MM.1S (cell line): ENCODE data around the gene FAM217A.

Experiments
- DNase-seq: peaks from one replicate; pipeline ENCODE4 v3.0.0-alpha.2; 2015
- H2AFZ ChIP-seq: fragments of 300-600 bp; sonication (generic); 2 replicates; pipeline ENCODE4 v1.6.0; 2016; ENCODE audit warnings: antibody characterized with exemption, low read length
- H3F3A ChIP-seq: fragments of 300-600 bp; sonication (generic); 2 replicates; pipeline ENCODE4 v1.6.1; 2016; ENCODE audit warnings: mild to moderate bottlenecking, antibody characterized with exemption, low read length, moderate library complexity, mixed read lengths; ENCODE audit not compliant: insufficient read depth
- H3K27ac ChIP-seq: fragments of 300-600 bp; sonication (generic); 2 replicates; pipeline ENCODE4 v1.5.1; 2016; ENCODE audit warnings: mild to moderate bottlenecking, low read length
- H3K27me3 ChIP-seq: fragments of 300-600 bp; sonication (generic); replicated peaks from 2 replicates; pipeline ENCODE4 v1.6.0; 2016; ENCODE audit warnings: low read length; ENCODE audit not compliant: insufficient read depth
- H3K36me3 ChIP-seq: fragments of 300-600 bp; sonication (generic); replicated peaks from 2 replicates; pipeline ENCODE4 v1.6.1; 2016; ENCODE audit warnings: mild to moderate bottlenecking, low read length, mixed read lengths; ENCODE audit not compliant: insufficient read depth
- H3K4me1 ChIP-seq: fragments of 300-600 bp; sonication (generic); 2 replicates; pipeline ENCODE4 v1.6.1; 2016; ENCODE audit warnings: low read length, mixed read lengths
- H3K4me2 ChIP-seq: fragments of 300-600 bp; sonication (generic); 2 replicates; pipeline ENCODE4 v1.6.0; 2016; ENCODE audit warnings: low read depth, low read length
- H3K4me3 ChIP-seq: fragments of 300-600 bp; sonication (generic); 2 replicates; pipeline ENCODE4 v1.5.1; 2016; ENCODE audit warnings: low read length, mixed read lengths
- H3K79me2 ChIP-seq: fragments of 300-600 bp; sonication (generic); 2 replicates; pipeline ENCODE4 v1.6.1; 2016; ENCODE audit warnings: mixed run types, low read length, mixed read lengths
- H3K9ac ChIP-seq: fragments of 300-600 bp; sonication (generic); 2 replicates; pipeline ENCODE4 v1.6.1; 2016; ENCODE audit warnings: low read length, mixed read lengths
- H3K9me2 ChIP-seq: fragments of 300-600 bp; sonication (generic); replicated peaks from 2 replicates; pipeline ENCODE4 v1.6.1; 2016; ENCODE audit warnings: mild to moderate bottlenecking, low read length, mixed read lengths; ENCODE audit not compliant: insufficient read depth
- H3K9me3 ChIP-seq: fragments of 300-600 bp; sonication (generic); replicated peaks from 2 replicates; pipeline ENCODE4 v1.6.1; 2016; ENCODE audit warnings: mild to moderate bottlenecking, low read length, mixed read lengths; ENCODE audit not compliant: insufficient read depth
- H4K20me1 ChIP-seq: fragments of 300-600 bp; sonication (generic); 2 replicates; pipeline ENCODE4 v1.6.1; 2016; ENCODE audit warnings: mild to moderate bottlenecking, low read length, moderate library complexity, mixed read lengths; ENCODE audit not compliant: insufficient read depth
- CTCF ChIP-seq: fragments of 300-600 bp; sonication (generic); IDR thresholded peaks from 2 replicates; pipeline ENCODE4 v1.5.1; 2016; ENCODE audit warnings: antibody characterized with exemption, low read length, mixed read lengths
- EZH2 ChIP-seq: fragments of 300-600 bp; sonication (generic); optimal IDR thresholded peaks from 2 replicates; pipeline ENCODE3; 2017; ENCODE audit warnings: low read depth, mild to moderate bottlenecking, antibody characterized with exemption, low read length, mixed read lengths
- EZH2phosphoT487 ChIP-seq: fragments of 300-600 bp; sonication (generic); IDR thresholded peaks from 2 replicates; pipeline ENCODE4 v1.6.1; 2018; ENCODE audit warnings: antibody characterized with exemption, low read length

The FAM217A gene

GRCh38 chr6:4041480-4041879, 37.5 kb downstream of the FAM217A start:
- Histone ChIP-seq H3K4me3 (no peak overlapping the region), H4K20me1 (peaks cover 6% of the 10 kb centered on the region; the same call in 1 of the 2 replicates), H3K4me1 (no peaks in the 10 kb centered on the region), H3K36me3 (peaks cover 10% of the 10 kb centered on the region), H3K79me2 (peaks cover 62% of the 10 kb centered on the region), H3K27me3 (no peaks in the 10 kb centered on the region), H2AFZ (no peak overlapping the region), H3K4me2 (no peak overlapping the region), H3K9me3 (no peaks in the 10 kb centered on the region), H3K9ac (no peak overlapping the region), H3K27ac (no peak overlapping the region), H3F3A (no peaks in the 10 kb centered on the region), H3K9me2 (no peaks in the 10 kb centered on the region)
- no peak for DNase-seq
- TF ChIP-seq EZH2, result no peak

- peaks cover 10% of the 10 kb centered on the region for H3K36me3 ChIP-seq
- no peaks in the 10 kb centered on the region for H3K9me3 ChIP-seq
- no peak overlapping the region for H3K4me2 ChIP-seq
- no peak overlapping the region for H3K9ac ChIP-seq
- no peaks in the 10 kb centered on the region for H3K4me1 ChIP-seq
- H3F3A ChIP-seq, result no peaks in the 10 kb centered on the region
- no peak for DNase-seq
- peaks cover 64% of the 10 kb centered on the region for H3K79me2 ChIP-seq
- H4K20me1 ChIP-seq, result peaks cover 6% of the 10 kb centered on the region
- TF ChIP-seq EZH2phosphoT487, result no peak
- no peak for TF ChIP-seq EZH2
- no peak for TF ChIP-seq CTCF
- H3K27ac ChIP-seq, result no peak overlapping the region
- H2AFZ ChIP-seq, result no peak overlapping the region
- no peak overlapping the region for H3K4me3 ChIP-seq
- H3K9me2 ChIP-seq, result no peaks in the 10 kb centered on the region
- H3K27me3 ChIP-seq, result no peaks in the 10 kb centered on the region
Observed at GRCh38 chr6:4039348-4039747, 39.6 kb downstream of the FAM217A start.

GRCh38 chr6:4036581-4036980, 42.4 kb downstream of the FAM217A start:
- H4K20me1 ChIP-seq, result peaks cover 18% of the 10 kb centered on the region
- H3K9ac ChIP-seq, result no peak overlapping the region
- no peaks in the 10 kb centered on the region for H3K9me2 ChIP-seq
- no peak overlapping the region for H3K27ac ChIP-seq
- no peak overlapping the region for H3K4me3 ChIP-seq
- H3K4me2 ChIP-seq, result no peak overlapping the region
- H3F3A ChIP-seq, result no peaks in the 10 kb centered on the region
- no peak overlapping the region for H2AFZ ChIP-seq
- peaks cover 83% of the 10 kb centered on the region for H3K79me2 ChIP-seq
- no peak for TF ChIP-seq CTCF
- no peak for TF ChIP-seq EZH2
- no peak for TF ChIP-seq EZH2phosphoT487
- DNase-seq, result no peak
- H3K4me1 ChIP-seq, result no peaks in the 10 kb centered on the region
- H3K9me3 ChIP-seq, result no peaks in the 10 kb centered on the region
- no peaks in the 10 kb centered on the region for H3K27me3 ChIP-seq
- H3K36me3 ChIP-seq, result peaks cover 2% of the 10 kb centered on the region

- Histone ChIP-seq H3K27me3 (no peaks in the 10 kb centered on the region), H2AFZ (no peak overlapping the region), H3F3A (no peaks in the 10 kb centered on the region), H3K79me2 (peaks cover 96% of the 10 kb centered on the region), H3K9me2 (no peaks in the 10 kb centered on the region), H3K4me2 (no peak overlapping the region), H3K27ac (no peak overlapping the region), H3K4me1 (no peaks in the 10 kb centered on the region), H3K4me3 (no peak overlapping the region), H3K36me3 (no peaks in the 10 kb centered on the region; the same call in 1 of the 2 replicates), H3K9me3 (no peaks in the 10 kb centered on the region), H3K9ac (no peak overlapping the region), H4K20me1 (peaks cover 46% of the 10 kb centered on the region)
- TF ChIP-seq EZH2phosphoT487, result no peak
- TF ChIP-seq CTCF, result no peak
- no peak for TF ChIP-seq EZH2
- DNase-seq, result no peak
Observed at GRCh38 chr6:4032475-4032874, 46.5 kb downstream of the FAM217A start.
